ENCODE results near the gene CUX1.

Gene CUX1, protein sequence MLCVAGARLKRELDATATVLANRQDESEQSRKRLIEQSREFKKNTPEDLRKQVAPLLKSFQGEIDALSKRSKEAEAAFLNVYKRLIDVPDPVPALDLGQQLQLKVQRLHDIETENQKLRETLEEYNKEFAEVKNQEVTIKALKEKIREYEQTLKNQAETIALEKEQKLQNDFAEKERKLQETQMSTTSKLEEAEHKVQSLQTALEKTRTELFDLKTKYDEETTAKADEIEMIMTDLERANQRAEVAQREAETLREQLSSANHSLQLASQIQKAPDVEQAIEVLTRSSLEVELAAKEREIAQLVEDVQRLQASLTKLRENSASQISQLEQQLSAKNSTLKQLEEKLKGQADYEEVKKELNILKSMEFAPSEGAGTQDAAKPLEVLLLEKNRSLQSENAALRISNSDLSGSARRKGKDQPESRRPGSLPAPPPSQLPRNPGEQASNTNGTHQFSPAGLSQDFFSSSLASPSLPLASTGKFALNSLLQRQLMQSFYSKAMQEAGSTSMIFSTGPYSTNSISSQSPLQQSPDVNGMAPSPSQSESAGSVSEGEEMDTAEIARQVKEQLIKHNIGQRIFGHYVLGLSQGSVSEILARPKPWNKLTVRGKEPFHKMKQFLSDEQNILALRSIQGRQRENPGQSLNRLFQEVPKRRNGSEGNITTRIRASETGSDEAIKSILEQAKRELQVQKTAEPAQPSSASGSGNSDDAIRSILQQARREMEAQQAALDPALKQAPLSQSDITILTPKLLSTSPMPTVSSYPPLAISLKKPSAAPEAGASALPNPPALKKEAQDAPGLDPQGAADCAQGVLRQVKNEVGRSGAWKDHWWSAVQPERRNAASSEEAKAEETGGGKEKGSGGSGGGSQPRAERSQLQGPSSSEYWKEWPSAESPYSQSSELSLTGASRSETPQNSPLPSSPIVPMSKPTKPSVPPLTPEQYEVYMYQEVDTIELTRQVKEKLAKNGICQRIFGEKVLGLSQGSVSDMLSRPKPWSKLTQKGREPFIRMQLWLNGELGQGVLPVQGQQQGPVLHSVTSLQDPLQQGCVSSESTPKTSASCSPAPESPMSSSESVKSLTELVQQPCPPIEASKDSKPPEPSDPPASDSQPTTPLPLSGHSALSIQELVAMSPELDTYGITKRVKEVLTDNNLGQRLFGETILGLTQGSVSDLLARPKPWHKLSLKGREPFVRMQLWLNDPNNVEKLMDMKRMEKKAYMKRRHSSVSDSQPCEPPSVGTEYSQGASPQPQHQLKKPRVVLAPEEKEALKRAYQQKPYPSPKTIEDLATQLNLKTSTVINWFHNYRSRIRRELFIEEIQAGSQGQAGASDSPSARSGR (N-terminal part only)

DNA sequence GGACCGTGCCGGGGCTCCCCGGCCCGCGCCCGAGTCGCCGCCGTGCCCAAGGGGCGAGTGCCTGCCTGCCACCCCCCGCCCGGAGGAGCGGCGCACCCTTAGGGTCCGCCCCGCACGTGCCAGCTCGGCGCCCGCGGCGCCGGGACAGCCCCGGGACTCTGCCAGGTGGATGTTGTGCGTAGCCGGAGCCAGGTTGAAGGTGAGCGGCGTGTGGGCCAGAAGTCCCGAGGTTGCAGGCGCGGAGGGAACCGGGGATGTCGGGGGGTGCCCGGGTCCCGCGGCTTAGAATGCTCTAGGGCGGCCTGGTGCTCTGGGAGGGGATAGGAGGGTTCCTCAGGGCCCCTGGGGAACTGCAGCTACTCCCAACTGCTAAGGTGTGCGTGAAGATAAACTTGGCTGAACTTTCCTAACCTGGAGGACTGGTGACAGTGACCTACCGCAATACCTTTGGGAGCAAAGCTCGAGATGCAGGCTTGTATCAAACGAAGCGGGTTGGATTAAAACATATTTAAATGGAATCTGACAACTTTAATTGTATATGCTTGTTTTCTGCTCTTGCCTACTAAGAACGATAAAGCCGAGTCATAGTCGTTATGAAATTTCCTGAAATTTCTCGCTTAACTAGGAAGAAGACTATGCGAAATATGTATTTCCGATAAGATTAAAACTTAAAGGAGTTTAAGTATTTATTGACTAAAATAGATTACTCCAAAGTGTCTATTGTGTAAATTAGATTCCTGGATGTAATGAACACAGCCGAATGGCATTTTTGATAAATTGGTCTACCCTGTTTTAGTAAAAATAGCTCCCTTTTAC, at the start of gene CUX1:
CUX1 (plus strand) TSS at position 156 of the 816 bp plus-strand sequence; CDS start at position 170, 14 bp downstream.
- H3K4me1 ChIP-seq (ENCODE audit: insufficient read depth, low read length): peaks cover 53% of the 10 kb centered on the region
- peaks cover 7% of the 10 kb centered on the region for H3K27me3 ChIP-seq (ENCODE audit: insufficient read depth, low read length, poor library complexity)
- TF ChIP-seq CTCF (IDR thresholded peaks at IDR 0.05; ENCODE audit: borderline replicate concordance, extremely low read depth, low read length, poor library complexity, severe bottlenecking): no peak
- no peak for TF ChIP-seq EZH2 (IDR thresholded peaks at IDR 0.05; ENCODE audit: borderline replicate concordance, low read depth, low read length, severe bottlenecking)
- peak within 1 kb of the TSS; percentile 93 for H3K4me2 ChIP-seq (ENCODE audit: insufficient read depth, low read length)
- H3K79me2 ChIP-seq (ENCODE audit: insufficient read depth, low read length): peaks cover 71% of the 10 kb centered on the region
- peaks cover 50% of the 10 kb centered on the region for H4K20me1 ChIP-seq (ENCODE audit: insufficient read depth, low read length)
- ATAC-seq (ENCODE audit: insufficient read depth, low read depth): peak; percentile 24
- H3K4me3 ChIP-seq (ENCODE audit: low read depth in 1 of 2, low read length in 2 of 2): peak within 1 kb of the TSS; percentile 79 to 84; a peak in 3 of 4 replicates
- H3K27ac ChIP-seq (ENCODE audit: low read length): peak within 1 kb of the TSS; percentile 64
- peak within 1 kb of the TSS; percentile 57 for H2AFZ ChIP-seq (ENCODE audit: low read depth, low read length)
- H3K9me3 ChIP-seq (ENCODE audit: insufficient read depth, low read length, severe bottlenecking): no peaks in the 10 kb centered on the region
- peak within 1 kb of the TSS; percentile 89 for H3K9ac ChIP-seq (ENCODE audit: low read depth, low read length)
- H3K36me3 ChIP-seq (ENCODE audit: insufficient read depth, low read length): peaks cover 20% of the 10 kb centered on the region
- peak; percentile 37 for DNase-seq

GRCh38 chr7:101768280-101768679, 49.1 kb upstream of the CUX1 start:
- Histone ChIP-seq H4K20me1 (ENCODE audit: insufficient read depth, low read length) (no peaks in the 10 kb centered on the region), H3K36me3 (ENCODE audit: insufficient read depth, low read length) (no peaks in the 10 kb centered on the region), H2AFZ (ENCODE audit: low read depth, low read length) (no peak overlapping the region), H3K4me3 (ENCODE audit: low read depth in 1 of 2, low read length in 2 of 2) (no peak overlapping the region), H3K4me2 (ENCODE audit: insufficient read depth, low read length) (no peak overlapping the region), H3K27ac (ENCODE audit: low read length) (no peak overlapping the region), H3K9ac (ENCODE audit: low read depth, low read length) (no peak overlapping the region), H3K9me3 (ENCODE audit: insufficient read depth, low read length, severe bottlenecking) (no peaks in the 10 kb centered on the region), H3K4me1 (ENCODE audit: insufficient read depth, low read length) (no peaks in the 10 kb centered on the region), H3K27me3 (ENCODE audit: insufficient read depth, low read length, poor library complexity) (peaks cover 2% of the 10 kb centered on the region), H3K79me2 (ENCODE audit: insufficient read depth, low read length) (no peaks in the 10 kb centered on the region)
- no peak for TF ChIP-seq EZH2 (IDR thresholded peaks at IDR 0.05; ENCODE audit: borderline replicate concordance, low read depth, low read length, severe bottlenecking)
- TF ChIP-seq CTCF (IDR thresholded peaks at IDR 0.05; ENCODE audit: borderline replicate concordance, extremely low read depth, low read length, poor library complexity, severe bottlenecking): no peak
- DNase-seq (no peak), ATAC-seq (ENCODE audit: insufficient read depth, low read depth) (no peak)

DNA sequence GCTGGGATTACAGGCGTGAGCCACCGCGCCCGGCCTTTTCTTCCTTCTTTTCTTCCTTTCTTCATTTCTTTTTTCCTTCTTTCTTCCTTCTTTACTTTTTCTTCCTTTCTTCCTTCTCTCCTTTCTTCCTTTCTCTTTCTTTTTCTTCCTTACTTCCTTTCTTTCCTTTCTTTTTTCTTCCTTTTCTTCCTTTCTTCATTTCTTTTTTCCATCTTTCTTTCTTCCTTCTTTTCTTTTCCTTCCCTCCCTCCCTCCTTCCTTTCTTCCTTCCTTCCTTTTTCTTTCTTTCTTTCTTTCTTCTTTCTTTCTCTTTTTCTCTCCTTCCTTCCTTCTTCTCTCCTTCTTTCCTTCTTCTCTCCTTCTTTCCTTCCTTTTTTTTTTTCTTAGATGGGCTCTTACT, 47.0 kb upstream of the CUX1 start:
- Histone ChIP-seq H3K27me3 (ENCODE audit: insufficient read depth, low read length, poor library complexity) (peaks cover 2% of the 10 kb centered on the region), H3K36me3 (ENCODE audit: insufficient read depth, low read length) (no peaks in the 10 kb centered on the region), H3K4me1 (ENCODE audit: insufficient read depth, low read length) (no peaks in the 10 kb centered on the region), H3K4me2 (ENCODE audit: insufficient read depth, low read length) (no peak overlapping the region), H3K9ac (ENCODE audit: low read depth, low read length) (no peak overlapping the region), H3K4me3 (ENCODE audit: low read depth in 1 of 2, low read length in 2 of 2) (no peak overlapping the region), H4K20me1 (ENCODE audit: insufficient read depth, low read length) (no peaks in the 10 kb centered on the region), H3K27ac (ENCODE audit: low read length) (no peak overlapping the region), H3K79me2 (ENCODE audit: insufficient read depth, low read length) (no peaks in the 10 kb centered on the region), H3K9me3 (ENCODE audit: insufficient read depth, low read length, severe bottlenecking) (no peaks in the 10 kb centered on the region), H2AFZ (ENCODE audit: low read depth, low read length) (no peak overlapping the region)
- no peak for TF ChIP-seq EZH2 (IDR thresholded peaks at IDR 0.05; ENCODE audit: borderline replicate concordance, low read depth, low read length, severe bottlenecking)
- no peak for TF ChIP-seq CTCF (IDR thresholded peaks at IDR 0.05; ENCODE audit: borderline replicate concordance, extremely low read depth, low read length, poor library complexity, severe bottlenecking)
- DNase-seq: no peak
- ATAC-seq (ENCODE audit: insufficient read depth, low read depth): no peak
